ENCODE results near the gene PAX2.

- TF ChIP-seq CTCF (IDR thresholded peaks at IDR 0.05): no peak
- no peak for TF ChIP-seq EP300 (IDR thresholded peaks at IDR 0.05)
- no peak for TF ChIP-seq POLR2AphosphoS5 (IDR thresholded peaks at IDR 0.05)
Measured at GRCh38 chr10:100744987-100745881, at the start of gene PAX2.
